HepG2 (cell line): Measurements from ENCODE around the gene VRK3. TPM values are rescaled to one million over a fixed set of nuclear protein-coding genes. Genes with fewer than 3 reads are reported as not detected.

Source experiments
- E2F1 ChIP-seq: sonication (generic); formaldehyde crosslinking; IDR thresholded peaks from 2 replicates; pipeline ENCODE4 v1.5.0; 2020; ENCODE audit warnings: missing genetic modification reagents
- FOXK1 ChIP-seq: sonication (generic); formaldehyde crosslinking; IDR thresholded peaks from 2 replicates; pipeline ENCODE4 v1.4.0; 2020; ENCODE audit warnings: low read depth, missing genetic modification reagents, borderline replicate concordance
- GATAD2A ChIP-seq: IDR thresholded peaks from 2 replicates; pipeline ENCODE4 v1.6.1; 2016
- NCOA1 ChIP-seq: sonication (generic); formaldehyde crosslinking; IDR thresholded peaks from 2 replicates; pipeline ENCODE4 v1.9.0; 2021; ENCODE audit warnings: missing genetic modification reagents
- PHF8 ChIP-seq: sonication (generic); formaldehyde crosslinking; IDR thresholded peaks from 2 replicates; pipeline ENCODE4 v1.5.0; 2020; ENCODE audit warnings: missing genetic modification reagents
- SIX1 ChIP-seq: sonication (generic); formaldehyde crosslinking; IDR thresholded peaks from 2 replicates; pipeline ENCODE4 v1.4.0; 2020; ENCODE audit warnings: missing genetic modification reagents, borderline replicate concordance
- TAF15 ChIP-seq: fragments of 200-400 bp; formaldehyde crosslinking; IDR thresholded peaks from one replicate; pipeline ENCODE4 v1.6.1; 2018; ENCODE audit warnings: mild to moderate bottlenecking, low read depth, low read length; ENCODE audit not compliant: poor library complexity, severe bottlenecking
- ZHX1 ChIP-seq: sonication (generic); formaldehyde crosslinking; IDR thresholded peaks from 2 replicates; pipeline ENCODE4 v1.8.1; 2022; ENCODE audit warnings: low read depth, mild to moderate bottlenecking, missing genetic modification reagents
- ZNF225 ChIP-seq: sonication (generic); formaldehyde crosslinking; IDR thresholded peaks from 2 replicates; pipeline ENCODE4 v1.4.0; 2020; ENCODE audit warnings: mild to moderate bottlenecking, missing genetic modification reagents
- ZNF235 ChIP-seq: sonication (generic); formaldehyde crosslinking; IDR thresholded peaks from 2 replicates; pipeline ENCODE4 v1.8.1; 2023; ENCODE audit warnings: mild to moderate bottlenecking, missing genetic modification reagents, borderline replicate concordance
- ZNF318 ChIP-seq: sonication (generic); formaldehyde crosslinking; IDR thresholded peaks from 2 replicates; pipeline ENCODE4 v1.4.0; 2020; ENCODE audit warnings: mild to moderate bottlenecking, missing genetic modification reagents
- ZNF512 ChIP-seq: sonication (generic); formaldehyde crosslinking; IDR thresholded peaks from 2 replicates; pipeline ENCODE4 v1.4.0; 2020; ENCODE audit warnings: mild to moderate bottlenecking, missing genetic modification reagents
- ZNF530 ChIP-seq: sonication (generic); formaldehyde crosslinking; IDR thresholded peaks from 2 replicates; pipeline ENCODE4 v1.5.0; 2020; ENCODE audit warnings: low read depth, mild to moderate bottlenecking, missing genetic modification reagents
- ZSCAN30 ChIP-seq: sonication (generic); formaldehyde crosslinking; IDR thresholded peaks from 2 replicates; pipeline ENCODE4 v1.5.0; 2020; ENCODE audit warnings: mild to moderate bottlenecking, missing genetic modification reagents
- polyA plus RNA-seq, 8 experiments: library from polyadenylated mRNA; depleted of rRNA in 3 of 8; stranded (reverse) in 7 of 8; unstranded in 1 of 8; fragments of >200 nt; fragmentation: Illumina TruSeq in 4 of 8; extraction: Trizol in 4 of 8; gene quantifications; 2 replicates each; pipeline versions ENCODE4 v1.2.1 to v1.2.3, GENCODE V29; 2011 to 2016; ENCODE audit warnings: low read depth in 4 of 8, missing spikeins in 1 of 8, mixed read lengths in 1 of 8; ENCODE audit not compliant: insufficient read depth in 1 of 8
- total RNA-seq, 5 experiments: library from RNA; depleted of rRNA; stranded (reverse); fragments of >200 nt; fragmentation: Illumina TruSeq; extraction: Trizol; gene quantifications; 2 replicates each; pipeline ENCODE4 v1.2.3, GENCODE V29; 2016; ENCODE audit warnings: low read depth in 1 of 5

VRK3 gene
- total and polyA plus RNA-seq, 2 of the 13 experiments (the other 11 are each of a cell fraction or from before 2014, with no cell fraction given): 23.8 to 28.3 TPM

- TF ChIP-seq ZNF225 (CRISPR knock-in tag): peak; percentile 90; the same call in 1 of the 2 replicates
- TF ChIP-seq ZNF318 (CRISPR knock-in tag): peak; percentile 93
- TF ChIP-seq E2F1 (CRISPR knock-in tag): peak; percentile 88
- TF ChIP-seq FOXK1: peak; percentile 49; the same call in 1 of the 2 replicates
- TF ChIP-seq GATAD2A (CRISPR knock-in tag): peak; percentile 54; the same call in 1 of the 2 replicates
- TF ChIP-seq ZNF235 (CRISPR knock-in tag): peak; percentile 89; the same call in 1 of the 2 replicates
- TF ChIP-seq SIX1 (CRISPR knock-in tag): no peak
- no peak; the same call in 1 of the 2 replicates for TF ChIP-seq NCOA1
- peak; percentile 85 for TF ChIP-seq PHF8 (CRISPR knock-in tag)
- peak; percentile 75; the same call in 1 of the 2 replicates for TF ChIP-seq ZSCAN30 (CRISPR knock-in tag)
- no peak for TF ChIP-seq TAF15
- peak; percentile 82; the same call in 1 of the 2 replicates for TF ChIP-seq ZNF530 (CRISPR knock-in tag)
- no peak for TF ChIP-seq ZNF512 (CRISPR knock-in tag)
- peak; percentile 96 for TF ChIP-seq ZHX1 (CRISPR knock-in tag)
Measured at GRCh38 chr19:50025794-50026549, 800 bp upstream of the VRK3 start, which contains the start of gene ZNF473 (continued).
